GM19397 (cell line): ENCODE data around the gene KCNIP1.

Source experiments
- ATAC-seq: cut with Tn5 transposase; IDR thresholded peaks from one replicate; pipeline ENCODE4 v1.9.1; 2021; ENCODE audit warnings: mild to moderate bottlenecking, moderate library complexity; ENCODE audit not compliant: unreplicated experiment

KCNIP1 gene

DNA sequence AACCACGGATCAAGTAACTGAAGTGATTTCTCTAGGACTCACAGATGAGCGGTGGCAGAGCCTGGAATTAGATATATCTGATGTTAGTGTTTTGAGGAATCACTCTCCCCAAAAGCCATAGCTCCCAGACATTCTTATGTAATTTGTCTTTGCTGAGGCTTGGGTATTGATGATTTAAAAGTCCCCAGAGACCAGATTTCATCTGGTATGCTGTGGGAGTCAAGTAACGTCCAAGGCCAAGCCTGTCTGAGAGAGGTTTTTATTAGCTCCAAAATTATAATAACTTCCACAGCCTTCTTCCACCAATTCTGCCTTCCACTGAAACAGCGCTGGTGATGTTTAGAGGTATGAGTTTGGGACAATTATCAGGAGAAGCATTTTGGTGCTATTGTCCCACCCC, 21.3 kb upstream of the KCNIP1 start:
- ATAC-seq = no peak

DNA sequence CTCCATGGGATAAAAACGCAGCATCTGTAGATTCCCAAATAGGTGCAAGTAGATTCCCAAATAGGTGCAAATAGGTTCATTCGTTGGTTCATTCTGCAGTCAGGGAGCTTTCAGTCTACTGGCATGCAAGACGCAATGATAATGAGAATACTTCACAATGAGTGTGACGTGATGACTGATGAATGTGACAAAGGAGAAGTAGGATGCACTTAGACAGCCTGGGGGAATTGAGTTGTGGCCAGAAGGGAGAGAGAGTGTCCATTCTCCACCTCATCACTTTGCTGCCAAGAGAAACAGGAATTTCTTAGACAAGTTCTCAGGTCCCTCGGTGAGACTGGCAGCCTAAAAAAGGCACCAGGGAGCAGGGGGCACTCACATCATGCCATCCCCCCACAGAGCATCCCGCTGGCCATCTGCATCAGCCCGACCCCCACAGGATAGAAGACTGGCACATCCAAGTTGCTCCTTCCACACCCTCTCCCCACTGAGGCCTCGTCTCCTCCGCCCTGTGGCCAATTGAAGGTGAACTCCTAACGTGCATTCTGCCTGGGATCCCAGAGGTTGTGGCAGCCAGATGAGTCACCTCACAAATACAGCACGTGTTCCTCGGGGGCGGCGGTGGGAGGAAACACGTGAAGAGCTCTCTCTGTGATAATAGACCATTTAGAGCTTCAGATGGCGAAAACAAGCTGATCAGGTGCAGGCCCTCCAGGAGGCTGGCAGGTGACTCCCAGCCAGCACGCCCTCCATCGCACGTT, 19.9 kb upstream of the KCNIP1 start:
- no peak for ATAC-seq

DNA sequence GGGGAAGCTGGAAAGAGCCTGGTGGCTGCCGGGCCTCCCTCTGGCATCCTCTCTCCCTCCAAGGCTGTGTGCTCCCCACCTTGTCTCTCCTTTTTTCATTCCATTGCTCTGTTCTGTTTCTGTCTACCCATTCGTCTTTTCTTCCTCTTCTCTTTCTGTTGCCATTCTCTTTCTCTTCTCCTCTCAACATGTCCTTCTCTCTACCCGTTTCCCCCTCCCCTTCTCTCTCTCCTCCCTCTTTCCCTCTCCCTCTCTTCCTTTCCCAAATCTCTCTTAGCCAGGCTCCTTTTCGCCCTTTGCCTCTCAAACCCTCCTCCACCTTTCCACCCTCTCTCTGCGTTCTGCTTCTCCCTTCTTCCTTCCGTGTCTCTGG, 19.4 kb upstream of the KCNIP1 start:
- ATAC-seq = no peak

DNA sequence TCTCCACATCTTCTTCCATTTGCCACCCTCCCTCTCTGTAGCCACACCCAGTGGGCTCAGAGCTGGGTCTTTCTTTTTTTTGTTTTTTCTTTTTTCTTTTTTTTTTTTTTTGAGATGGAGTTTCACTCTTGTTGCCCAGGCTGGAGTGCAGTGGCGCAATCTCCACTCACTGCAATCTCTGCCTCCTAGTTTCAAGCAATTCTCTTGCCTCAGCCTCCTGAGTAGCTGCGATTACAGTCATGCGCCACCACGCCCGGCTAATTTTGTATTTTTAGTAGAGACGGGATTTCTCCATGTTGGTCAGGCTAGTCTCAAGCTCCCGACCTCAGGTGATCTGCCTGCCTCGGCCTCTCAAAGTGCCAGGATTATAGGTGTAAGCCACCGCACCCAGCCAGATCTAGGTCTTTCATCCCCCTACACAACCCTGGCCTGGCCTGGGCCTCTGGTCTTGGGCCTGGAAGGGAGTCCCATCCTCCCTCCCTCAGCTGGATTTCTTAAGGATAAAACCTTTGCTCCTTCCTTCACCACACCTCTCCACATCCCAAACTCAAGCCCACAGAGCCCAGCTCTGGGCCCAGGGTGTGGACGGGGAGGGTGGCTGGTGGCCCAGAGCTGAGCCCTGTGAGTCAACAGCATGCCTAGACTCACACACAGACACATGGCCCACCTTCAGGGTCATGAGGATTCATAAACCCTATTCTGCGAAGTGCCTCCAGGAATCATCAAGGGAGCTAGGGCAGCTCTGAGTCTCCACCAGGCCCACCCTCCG, 18.8 kb upstream of the KCNIP1 start:
- no peak for ATAC-seq

DNA sequence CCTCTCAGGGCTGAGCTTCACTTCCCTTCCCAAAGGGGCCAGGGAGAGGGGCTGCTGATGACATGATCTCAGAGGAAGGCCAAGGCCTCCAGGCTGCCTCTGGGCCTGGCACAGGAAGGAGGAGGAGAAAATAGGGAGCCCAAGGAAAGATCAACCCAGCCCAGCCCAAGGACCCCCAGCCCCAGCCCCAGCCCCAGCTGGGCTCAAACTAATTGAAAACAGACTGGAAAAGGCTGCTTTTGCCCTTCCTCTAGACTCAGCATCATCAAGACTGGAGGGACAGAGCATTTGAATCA, 18.3 kb upstream of the KCNIP1 start:
- ATAC-seq = no peak

DNA sequence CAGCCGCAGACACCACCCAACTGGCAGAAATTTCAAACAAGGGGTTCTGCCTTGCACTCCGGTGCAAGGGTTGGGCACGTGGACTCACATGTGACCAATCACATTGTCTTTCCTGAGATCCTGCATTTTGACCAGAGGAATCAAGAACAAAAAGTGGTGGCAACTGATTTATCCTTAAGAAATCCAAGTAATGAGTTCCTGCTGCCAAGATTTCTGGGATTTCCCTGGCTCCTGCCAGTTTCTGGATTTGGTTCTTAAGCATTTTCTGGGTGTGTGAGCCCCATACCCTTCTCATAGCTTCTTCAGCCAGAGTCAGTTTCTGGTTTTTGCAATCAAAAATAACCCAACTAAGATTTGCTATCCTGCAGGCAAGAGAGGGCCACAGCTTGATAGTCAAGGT, 17.4 kb upstream of the KCNIP1 start:
- ATAC-seq = no peak

DNA sequence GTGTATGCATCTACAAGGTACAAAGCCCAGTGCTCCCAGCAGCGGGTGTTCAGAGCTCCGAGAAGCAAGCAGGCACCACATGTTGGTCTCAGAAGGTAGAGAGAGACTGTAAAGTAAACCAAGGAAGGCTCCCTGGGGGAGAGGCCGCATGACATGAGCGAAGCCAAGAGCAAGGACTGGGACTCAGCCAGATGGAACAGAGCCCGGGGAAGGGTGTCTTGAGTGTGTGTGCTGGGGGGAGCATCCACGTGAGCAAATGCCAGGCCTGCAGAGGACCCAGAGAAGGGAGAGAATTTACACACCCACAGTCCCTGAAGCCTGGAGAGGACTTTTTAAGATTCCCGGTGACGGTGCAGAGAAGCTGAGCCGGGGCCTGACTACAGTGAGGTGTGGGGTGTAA, 15.2 kb upstream of the KCNIP1 start:
- ATAC-seq = no peak

DNA sequence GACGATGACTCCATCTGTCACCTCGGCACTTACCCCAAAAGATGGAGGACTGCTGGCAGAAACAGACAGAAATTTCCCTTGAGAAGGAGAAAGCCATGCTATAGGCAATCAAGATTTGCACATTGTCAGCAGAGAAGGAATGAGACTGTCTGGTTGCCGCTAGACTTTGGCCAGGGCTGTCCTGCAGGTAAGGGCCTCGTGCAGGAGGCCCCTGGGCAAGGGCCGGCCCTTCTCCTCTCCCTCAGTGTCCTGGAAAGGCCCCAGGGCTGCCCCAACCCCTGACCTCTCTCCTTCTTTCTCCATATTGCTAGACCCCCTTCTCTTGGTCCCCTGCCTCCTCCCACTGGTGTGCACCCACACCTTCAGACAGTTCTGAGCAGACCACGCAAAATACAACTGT, 14.6 kb upstream of the KCNIP1 start:
- no peak for ATAC-seq

DNA sequence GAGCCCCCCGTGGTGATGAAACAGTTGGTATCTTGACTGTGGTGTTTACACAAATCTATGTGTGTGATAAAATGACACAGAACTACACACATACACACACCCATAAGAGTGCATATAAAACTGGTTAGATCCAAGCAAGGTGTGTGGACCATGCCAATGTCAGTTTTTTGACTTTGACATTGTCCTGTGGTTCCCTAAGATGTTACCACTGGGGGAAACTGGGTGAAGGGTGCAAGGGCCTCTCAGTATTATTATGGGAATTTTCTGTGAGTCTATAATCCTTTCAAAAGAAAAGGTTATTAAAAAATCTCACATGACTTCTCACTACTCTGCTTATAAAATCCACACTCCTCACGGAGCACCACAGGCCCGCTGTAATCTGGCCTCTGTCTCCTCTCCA, 13.4 kb upstream of the KCNIP1 start:
- ATAC-seq = no peak

DNA sequence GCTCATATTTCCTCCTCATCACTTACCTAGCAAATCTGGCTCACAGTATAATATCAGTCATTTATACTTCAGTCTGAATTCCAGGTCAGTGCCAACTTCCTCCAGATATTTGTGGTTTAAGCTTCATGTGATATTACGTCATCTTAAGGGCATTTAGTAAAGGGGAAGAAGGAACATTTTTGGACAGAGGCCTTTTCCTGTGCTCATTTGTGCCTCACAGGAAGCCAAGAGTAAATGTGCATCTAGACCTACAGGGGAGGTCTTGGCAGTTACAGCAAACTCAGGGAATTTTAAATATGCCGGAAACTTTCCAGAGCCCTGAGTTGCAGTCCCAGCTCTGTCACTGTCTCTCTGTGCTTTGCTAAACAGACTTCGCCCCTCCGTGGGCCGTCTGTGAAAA, 12.3 kb upstream of the KCNIP1 start:
- ATAC-seq = no peak

DNA sequence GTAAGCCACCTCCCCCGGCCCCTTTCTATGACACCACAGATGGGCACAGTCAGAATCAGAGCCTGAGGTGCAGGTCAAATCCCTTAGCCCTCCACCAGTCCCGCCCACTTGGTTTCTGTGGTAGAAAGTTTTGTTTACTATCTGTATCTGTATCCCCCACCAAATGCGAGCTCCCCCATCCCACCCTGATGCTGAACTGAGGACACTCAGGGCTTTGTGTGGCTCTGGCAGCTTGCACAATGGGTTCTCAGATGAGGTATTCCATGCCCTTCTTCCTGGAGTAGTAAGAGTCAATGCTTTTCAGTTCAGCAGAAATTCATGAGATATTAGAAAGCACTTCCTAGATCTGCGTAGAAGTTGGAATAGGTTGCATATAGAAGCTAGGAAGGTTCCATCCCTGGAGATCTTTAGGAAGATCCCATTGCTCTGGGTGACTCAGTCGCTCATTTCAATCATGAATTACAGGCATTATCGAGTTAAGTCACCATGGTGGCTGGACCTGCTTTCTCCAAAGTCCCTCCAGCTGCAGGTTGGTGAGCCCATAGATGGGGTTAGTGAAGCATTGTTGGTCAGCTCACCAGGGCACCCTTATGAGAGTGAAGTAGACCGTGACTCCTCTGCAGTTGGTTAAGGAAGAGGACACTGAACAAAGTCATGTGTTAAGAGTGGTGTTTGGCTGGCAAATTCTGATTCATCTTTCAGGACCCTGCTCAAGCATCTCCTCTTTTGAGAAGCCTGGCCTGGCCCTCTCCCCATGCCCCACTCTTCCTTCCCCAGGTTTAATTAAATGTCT, 10.6 kb upstream of the KCNIP1 start:
- ATAC-seq = no peak

DNA sequence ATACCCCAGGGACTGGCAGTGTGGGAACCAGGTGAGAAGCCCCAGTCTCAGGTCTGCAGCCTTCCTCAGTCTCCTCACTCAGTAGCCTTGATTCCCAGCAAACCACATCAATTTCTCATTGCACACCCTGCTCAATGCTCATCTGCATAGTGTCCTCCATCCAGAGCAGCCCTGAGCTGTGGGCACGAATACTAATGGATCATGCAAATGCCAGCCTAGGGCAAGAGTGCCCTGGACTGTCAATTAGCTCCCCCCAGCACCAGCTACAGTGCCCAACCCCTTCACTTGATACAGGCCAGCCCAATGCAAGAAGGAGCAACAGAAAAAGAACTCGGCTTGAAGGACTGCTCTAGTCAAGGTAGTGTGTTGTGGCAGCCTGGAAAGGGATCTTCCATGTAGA, 9.8 kb upstream of the KCNIP1 start:
- no peak for ATAC-seq

DNA sequence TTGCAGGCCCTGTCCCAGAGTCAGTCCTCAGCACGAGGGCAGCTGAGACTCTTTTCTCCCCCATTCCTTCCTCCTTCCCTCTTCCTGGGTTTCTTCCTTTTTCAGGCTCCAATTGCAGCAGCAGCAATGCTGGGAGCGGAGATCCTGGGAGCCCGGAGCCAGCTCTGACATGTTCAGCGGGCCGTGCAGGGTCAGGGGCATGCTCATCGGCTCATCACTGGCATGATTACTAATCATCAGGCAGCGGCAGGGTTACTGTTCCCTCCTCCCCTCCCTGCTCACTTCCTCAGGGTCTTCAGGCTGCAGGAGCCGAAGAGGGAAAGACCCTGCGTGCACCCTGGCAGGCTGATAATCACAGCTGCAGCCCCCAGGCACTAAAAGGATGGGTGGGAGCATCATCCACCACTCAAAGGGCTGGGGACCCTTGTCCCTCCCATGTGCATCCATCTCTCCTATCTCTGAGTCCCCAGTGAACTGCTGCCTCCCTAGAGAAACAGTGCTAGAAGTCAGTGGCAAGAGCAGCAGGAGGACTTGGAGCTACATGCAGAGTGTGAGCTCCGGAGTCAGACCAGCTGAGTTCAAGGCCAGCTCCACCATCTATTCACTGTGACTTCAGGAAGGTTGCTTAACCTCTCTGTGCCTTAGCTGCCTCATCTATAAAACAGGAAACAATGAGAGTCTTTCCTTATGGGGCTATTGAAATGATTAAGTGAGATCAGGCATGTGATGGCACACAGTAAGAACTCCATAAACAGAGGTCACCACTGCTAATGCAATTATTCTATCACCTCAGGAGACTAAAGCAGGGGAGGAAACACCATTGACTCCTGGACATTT, 7.8 kb upstream of the KCNIP1 start:
- ATAC-seq = no peak

DNA sequence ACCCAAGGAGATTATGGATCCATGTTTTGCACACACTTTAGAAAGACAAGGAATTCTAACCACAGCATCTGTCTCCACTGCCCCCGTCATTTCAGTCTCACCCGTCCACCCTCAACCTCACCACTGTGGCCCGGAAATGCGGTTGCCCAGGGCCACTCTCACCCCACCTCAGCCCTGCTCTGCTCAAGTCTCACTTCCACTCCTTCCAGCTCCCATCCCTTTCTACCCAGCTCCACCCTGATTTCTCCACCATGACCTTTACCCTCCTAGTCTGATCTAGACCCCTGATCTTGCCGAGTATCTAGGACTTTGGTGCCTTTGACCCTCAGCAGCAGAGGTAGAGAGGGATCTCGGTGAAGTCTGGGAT, 7.2 kb upstream of the KCNIP1 start:
- no peak for ATAC-seq

DNA sequence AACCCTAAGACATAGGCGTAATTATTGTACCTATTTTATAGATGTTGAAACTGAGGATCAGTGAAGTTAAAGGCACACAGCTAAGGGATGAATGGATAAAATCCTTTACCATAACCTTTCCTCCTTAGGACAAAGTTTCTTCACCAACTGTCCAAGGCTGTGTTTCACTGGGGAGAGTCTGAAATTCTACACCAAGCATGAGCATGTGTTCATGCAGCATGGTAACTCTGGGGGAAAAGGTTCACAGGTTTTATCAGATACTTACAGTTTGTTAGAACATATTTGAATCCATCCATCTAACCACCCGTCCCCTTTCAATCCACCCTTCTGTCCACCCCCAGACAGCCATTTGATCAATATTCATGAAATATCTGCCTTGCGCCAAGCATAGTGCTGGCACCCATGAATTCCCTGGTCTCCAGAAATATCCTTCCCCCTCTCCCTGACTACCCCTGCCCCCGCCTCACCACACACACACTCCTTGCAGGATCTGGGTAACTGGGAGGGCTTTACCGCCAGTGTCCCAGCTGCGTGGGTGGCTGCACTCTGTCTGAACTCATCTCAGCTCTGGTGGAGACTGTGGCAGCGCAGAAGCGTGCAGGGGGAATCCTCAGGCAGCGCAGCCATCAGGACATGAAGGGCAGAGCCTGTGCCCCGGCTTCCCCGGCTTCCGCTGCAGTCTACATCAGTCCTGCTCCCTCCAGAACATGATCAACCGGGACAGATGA, 6.3 kb upstream of the KCNIP1 start:
- no peak for ATAC-seq

DNA sequence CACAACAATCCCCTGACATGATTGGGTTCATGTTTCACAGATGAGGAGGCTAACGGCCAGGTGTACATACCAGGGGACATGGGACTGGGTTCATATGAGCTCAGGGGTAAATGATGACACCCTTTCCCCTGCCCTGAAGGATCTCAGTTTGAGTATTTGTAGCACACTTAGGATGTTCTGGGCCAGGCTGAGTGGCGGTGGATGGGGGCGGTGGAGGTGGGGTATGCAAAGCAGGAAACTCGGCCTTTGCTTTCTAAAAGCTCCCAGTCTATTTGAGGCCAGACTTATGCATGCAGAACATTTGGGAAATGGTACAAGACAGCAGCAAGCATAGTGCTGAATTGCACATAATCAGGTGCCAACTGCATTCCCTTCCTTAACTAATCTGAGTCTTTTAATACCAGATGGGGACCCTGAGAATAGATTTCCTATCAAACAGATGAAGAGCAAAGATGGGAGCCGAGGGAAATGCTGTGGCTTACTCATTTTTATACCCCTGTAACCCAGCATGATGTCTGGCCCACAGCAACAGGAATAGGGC, 4.9 kb upstream of the KCNIP1 start:
- no peak for ATAC-seq

DNA sequence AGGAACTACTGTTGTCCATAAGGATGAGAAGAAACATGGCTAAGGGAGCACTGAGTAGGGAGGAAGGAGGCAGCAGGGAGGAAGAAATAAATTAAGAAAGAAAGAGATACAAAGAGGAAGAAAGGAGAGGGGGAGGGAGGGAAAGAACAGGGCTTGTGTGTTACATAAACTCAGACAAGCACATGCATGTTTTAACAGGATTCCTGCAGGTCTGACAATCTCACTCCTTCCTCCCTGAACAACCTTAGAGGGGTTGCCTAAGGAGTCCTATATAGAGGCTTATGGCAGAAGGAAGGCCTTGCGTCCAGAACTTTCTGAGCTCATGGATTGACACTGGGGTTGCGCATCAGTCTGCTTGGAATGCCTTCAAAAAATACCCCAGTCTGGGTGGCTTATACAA, 4.2 kb upstream of the KCNIP1 start:
- no peak for ATAC-seq

DNA sequence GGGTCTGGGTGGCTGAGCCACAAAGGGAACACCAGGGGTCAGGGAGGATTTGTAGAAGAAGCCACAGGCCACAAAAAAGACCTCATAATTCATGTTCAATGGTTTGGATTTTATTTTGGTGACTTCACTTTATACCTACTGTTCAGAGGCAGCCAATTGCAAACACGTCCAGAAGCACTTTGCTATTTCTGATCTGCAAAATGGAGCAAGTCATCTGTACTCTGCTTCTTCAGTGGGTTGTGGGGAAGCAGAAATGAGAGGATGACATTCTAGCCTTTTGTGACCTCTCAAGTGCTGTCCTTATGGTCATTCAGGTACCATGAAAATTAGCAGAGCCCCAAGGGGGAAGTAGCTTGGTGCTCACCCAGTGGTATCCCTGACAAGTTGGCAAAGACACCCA, 2.5 kb upstream of the KCNIP1 start:
- no peak for ATAC-seq

DNA sequence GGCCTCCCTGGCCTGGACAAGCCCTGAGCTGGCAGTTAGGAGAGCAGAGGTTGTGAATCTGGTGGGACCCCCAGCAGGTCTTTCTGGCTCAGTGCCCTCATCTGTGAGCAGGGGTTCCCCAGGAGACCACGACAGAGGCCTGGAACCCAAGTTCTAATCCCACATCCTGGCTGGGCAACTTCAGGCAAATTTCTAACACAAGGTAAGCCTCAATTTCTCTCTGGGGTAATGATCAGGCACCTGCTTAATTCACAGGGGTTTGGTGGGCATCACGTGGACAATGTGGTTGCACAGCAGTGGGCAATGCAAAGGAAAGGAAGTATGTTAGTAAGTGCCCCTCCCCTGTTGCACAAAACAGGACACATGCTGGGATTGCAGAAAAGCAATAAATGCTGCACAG, 1.9 kb upstream of the KCNIP1 start:
- ATAC-seq = no peak

DNA sequence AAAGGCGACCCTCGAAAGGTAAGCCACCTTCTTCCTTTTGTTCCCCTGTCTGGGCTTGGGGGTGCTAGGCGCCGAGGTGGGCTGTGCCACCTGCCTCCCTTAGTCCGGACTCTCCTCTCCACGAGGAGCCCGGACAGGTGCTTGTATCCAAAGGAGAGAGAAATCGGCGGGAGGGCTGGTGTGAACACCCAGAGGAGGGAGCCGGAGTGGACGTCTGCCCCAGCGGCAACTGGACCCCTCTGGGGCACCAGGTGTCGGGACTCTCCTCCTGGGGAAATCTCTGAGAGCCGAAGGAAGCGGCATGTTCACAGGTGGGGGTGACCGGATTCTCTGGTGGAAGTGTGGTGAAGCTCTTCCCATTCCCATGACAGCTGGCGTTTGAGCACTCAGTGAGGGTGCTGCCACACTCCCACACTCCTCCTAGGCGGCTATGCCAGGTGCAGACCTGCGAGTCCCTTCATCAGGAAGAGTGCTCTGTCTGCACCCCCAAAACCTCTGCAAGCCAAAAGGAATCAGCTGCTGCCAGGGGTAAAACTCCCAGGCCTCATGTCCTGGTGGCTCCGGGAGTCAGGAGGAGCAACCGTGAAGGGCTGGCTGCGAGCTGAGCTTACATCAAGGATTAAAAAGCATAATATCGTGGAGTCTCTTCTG, 921 bp downstream of the KCNIP1 start:
- ATAC-seq = no peak
